NCI-H446 treated with DMSO at 0.1 percent for 48 hours (cell line): Measurements from ENCODE around the gene HSPB1.
"Not testable (repeated sequence)": the region's sequence is repeated elsewhere in the genome, so short reads cannot be mapped to it uniquely, and the experiment has no call there.

Experiments used
- DNase-seq: peaks from one replicate; lab custom pipeline; 2025; lab: John Stamatoyannopoulos, UW

Gene HSPB1

DNA sequence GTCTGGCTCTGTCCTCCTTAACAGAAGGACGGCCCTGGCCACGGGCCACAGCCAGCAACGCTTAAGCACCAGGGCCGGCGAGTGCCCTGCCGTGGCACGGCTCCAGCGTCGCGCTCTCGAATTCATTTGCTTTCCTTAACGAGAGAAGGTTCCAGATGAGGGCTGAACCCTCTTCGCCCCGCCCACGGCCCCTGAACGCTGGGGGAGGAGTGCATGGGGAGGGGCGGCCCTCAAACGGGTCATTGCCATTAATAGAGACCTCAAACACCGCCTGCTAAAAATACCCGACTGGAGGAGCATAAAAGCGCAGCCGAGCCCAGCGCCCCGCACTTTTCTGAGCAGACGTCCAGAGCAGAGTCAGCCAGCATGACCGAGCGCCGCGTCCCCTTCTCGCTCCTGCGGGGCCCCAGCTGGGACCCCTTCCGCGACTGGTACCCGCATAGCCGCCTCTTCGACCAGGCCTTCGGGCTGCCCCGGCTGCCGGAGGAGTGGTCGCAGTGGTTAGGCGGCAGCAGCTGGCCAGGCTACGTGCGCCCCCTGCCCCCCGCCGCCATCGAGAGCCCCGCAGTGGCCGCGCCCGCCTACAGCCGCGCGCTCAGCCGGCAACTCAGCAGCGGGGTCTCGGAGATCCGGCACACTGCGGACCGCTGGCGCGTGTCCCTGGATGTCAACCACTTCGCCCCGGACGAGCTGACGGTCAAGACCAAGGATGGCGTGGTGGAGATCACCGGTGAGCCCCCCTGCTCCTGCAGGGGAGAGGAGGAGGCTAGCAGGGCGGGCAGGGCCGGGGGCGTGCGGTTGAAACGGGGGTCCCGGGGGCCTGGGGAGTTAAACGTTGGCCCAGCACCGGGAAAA lies at the start of gene HSPB1:
Gene HSPB1, plus strand, starts transcription at position 327 of the 855 bp plus-strand sequence. Its CDS starts 40 bp downstream, at position 367.
- DNase-seq, result peak; percentile 82

DNA sequence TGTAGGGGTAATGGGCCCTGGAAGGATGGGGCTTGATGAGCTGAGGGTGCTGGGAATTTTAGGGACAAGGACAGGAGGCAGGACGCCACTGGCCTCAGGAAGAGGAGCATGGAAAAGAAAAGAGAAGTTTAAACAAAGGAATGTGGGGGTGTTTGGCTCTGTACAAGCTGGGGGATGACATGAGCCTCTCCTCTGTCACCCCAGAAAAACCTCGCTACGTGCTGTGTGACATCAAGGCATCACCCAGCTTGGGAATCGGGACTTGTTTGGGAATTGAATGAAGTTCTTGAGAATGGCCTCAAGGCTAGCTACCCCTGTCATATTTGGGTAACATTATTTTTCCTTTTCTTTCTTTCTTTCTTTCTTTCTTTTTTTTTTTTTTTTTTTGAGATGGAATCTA lies 47.7 kb upstream of the HSPB1 start:
- DNase-seq, result no peak

DNA sequence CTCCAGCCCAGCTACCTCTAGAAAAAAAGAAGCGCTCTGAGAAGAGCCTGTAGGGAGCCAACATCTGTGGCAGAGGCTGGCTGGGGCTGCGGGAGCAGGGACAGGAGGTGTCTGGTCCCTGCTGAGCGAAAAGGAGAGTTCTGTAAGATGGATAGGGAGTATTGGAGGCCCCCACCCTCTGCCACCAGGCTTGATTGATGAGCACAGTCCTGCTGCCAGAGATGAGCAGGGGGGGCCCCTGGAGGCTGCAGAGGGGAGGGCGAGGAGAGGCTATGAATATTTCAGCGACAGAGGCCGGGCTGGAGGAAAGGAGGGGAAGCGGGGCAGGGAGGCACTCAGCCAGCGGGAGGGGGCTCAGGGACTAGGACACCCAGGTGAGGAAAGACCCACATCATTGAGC lies 44.5 kb upstream of the HSPB1 start:
- DNase-seq, result no peak

DNA sequence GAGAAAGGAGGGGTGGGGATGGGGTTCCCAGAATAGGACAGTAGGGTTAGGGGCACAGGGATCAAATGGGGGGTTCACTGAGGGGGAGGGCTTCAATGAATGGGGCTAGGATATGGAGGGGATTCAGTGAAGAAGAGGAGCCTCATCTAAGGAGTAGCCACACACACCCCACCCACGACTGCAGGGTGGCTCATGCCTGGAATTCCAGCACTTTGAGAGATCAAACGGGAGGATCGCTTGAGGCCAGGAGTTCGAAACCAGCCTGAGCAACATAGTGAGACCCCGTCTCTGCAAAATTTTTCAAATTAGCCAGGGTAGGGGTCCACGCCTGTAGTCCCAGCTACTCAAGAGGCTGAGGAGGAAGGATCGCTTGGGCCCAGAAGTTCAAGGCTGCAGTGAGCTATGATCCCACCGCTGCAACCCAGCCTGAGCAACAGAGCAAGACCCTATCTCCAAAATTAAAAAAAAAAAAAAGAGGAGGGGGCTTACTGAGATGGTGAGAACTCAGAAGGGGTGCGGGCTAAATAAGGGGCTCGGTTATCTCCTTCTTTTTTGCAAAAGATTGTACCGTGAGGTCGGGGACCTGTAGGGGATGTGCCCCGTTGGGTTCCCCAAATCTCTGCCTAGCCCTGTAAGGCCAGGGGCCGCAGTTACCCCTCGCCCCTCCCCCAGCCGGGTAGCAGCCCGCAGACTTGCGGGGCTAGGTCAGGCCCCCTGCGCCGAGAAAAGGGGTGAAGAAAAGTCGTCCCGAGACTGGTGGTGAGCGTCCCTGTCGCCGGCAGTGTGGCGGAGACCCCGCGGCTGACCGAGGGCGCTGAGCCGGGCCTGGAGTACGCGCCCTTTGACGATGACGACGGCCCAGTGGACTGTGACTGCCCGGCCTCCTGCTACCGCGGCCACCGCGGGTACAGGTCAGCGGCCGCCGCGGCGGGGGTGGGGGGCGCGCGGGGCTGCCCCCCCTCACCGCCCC lies 43.1 kb upstream of the HSPB1 start:
- DNase-seq, result no peak

DNA sequence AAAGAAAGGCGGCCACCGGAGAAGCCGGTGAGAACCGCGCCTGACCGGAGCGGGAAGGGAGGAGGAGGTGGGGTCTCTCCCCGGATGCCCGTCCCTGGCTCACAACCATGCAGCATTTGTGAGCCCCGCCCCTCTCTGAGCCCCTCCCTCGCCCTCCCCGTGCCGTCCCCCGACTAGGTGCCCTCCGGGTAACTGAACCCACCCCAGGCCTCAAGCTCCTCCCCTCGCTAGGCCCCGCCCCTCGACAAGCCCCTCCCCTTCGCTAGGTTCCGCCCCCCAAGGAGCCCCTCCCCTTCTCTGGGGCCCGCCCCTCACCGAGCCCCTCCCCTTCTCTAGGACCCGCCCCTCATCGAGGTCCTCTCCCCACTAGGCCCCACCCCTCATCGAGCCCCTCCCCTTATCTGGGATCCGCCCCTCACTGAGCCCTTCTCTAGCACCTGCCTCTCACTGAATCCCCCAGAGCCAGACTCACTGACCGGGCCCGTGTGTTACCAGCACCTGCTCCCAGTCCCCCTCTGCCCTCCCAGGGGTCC lies 42.2 kb upstream of the HSPB1 start:
- DNase-seq, result no peak

DNA sequence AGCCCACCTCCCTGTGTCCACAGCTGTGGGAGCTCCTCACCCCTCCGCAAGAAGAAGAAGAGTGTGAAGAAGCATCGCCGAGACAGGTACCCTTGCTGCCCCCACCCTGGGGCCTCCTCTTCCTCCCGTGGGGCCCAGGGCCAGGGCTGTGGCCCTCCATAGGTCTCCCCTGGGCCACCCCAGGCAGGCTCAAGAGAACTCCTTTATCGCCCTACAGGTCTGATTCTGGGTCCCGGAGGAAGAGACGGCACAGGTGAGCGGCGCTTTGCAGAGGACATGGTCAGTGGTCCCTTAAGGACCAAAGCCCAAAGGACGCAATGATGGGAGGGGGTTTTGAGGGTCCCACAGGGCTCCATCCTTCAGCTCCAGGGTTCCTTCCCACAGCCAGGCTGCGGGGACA lies 41.1 kb upstream of the HSPB1 start:
- no peak for DNase-seq

DNA sequence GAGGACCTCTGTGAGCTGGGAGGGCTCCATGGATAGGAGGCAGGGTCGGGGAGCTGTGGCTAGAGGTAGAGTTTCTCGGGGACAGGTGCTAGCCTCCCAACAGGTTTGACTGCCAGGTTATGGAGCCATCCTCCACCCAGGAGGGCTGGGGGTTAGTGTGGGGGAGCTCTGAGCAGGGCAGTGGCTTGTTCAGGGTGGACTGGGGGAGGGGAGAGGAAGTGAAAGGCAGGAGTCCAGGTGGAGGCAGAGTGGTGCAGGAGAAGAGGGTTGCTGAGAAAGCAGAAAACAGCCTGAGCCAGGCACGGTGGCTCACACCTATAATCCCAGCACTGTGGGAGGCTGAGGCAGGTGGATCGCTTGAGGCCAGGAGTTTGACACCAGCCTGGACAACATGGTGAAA lies 40.5 kb upstream of the HSPB1 start:
- no peak for DNase-seq

DNA sequence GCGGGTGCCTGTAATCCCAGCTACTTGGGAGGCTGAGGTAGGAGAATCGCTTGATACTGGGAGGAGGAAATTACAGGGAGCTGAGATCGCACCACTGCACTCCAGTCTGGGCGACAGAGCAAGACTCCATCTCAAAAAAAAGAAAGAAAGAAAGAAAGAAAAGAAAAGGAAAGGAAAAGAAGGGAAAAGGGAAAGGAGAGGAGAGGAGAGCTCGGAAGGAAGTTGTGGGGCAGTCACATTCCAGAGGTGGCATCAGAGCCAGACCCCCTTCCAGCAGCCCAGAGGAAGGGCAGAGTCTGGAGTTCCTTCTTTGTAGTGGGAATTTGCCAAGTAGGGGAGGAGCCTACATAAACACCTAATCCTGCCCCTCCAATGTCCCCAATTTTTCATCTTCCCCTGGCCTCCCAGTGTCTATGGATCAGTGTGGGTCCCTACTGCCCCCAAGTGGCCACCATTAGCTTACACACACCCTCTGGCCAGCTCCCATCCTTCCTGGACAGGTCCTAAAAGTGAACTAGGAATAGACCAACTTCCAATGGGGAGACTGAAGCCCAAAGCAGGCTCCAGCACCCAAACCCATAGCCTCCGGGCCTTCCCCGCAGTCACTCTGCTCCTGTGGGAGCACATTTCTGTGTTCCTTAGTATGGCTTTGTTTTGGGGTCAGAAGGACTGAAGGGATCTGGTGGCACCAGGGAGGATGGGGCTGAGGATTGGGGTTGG lies 39.6 kb upstream of the HSPB1 start:
- no peak for DNase-seq

DNA sequence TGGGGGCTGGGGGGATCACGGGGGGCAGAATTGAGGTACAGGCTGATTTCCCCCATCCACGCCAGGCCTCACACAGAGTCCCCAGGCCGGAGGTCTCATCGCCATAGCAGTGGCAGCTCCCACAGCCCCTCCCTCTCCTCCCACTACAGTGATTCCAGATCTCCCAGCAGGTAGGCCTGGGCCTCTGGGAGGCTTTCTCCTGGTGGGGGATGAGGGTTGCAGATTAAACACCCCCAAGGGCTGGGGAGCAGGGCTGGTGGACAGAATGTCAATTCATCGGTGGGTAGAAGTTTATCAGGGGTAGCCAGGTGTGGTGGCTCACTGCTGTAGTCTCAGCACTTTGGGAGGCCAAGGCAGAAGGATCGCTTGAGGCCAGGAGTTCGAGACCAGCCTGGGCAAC lies 37.2 kb upstream of the HSPB1 start:
- no peak for DNase-seq

DNA sequence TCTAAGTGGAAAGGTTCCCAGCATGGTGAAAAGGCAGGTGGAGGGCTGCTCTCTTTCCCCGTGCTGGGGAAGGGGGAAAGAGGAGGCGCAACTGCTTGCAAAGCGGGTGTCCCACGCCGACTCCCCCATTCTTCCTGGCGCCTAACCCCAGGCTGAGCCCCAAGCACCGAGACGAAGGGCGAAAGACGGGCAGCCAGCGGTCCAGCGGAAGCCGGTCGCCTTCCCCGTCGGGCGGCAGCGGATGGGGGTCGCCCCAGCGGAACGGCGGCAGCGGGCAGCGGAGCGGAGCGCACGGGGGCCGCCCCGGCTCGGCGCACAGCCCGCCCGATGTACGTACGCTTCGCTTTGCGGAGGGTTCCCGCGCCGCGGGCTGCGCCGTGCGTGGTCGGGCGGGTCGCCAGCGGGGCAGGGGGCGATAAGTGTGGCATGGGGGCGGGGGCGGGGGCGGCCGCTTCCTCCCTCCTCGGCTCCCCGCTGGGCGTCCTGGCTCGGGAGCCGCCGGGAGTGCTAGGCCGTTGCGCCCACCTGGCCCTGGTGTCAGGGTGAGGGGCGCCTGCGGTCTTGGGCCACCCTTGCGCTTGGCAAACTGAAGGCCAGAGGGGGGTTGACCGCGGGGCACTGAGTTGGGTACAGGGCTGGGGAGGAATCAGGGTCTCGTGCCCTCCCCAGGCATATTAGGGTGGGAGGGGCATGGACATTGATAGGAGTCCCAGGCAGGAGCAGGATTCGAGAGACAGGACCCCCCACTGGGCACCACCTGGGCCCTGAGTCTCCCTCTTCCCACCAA lies 35.2 kb upstream of the HSPB1 start:
- no peak for DNase-seq

DNA sequence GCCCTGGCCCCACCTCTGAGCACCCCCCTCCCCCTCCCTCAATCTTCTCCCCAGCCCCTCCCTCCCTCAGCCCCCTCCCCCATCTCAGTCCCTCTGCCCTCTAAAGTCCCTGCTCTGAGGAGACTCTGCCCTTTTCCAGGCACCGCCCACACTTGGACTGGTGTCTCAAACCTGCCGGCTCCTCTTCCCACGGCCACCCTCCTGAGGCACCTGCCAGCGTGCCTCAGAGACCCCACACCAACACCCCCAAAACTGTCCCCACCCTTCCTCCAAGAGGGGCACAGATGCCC lies 34.6 kb upstream of the HSPB1 start:
- no peak for DNase-seq

DNA sequence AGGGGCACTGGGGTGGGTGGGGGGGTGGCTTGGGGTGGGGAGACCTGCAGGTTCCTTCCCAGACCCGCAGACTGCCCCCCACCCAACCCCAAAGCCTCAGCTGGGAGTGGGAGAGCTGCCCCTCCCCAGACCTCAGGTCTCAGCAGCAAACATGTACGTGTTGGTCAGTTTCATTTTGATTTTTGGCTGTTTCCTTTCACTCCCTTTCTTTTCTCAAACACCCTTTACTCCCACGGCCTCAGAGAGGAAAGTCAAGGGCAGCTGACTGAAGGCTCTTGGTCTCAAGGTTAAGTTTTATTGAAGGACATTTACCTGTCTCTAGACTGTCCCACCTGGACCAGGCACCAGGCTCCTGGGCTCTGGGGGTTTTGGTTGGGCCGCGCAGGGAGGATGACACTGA lies 34.1 kb upstream of the HSPB1 start:
- DNase-seq, result no peak

DNA sequence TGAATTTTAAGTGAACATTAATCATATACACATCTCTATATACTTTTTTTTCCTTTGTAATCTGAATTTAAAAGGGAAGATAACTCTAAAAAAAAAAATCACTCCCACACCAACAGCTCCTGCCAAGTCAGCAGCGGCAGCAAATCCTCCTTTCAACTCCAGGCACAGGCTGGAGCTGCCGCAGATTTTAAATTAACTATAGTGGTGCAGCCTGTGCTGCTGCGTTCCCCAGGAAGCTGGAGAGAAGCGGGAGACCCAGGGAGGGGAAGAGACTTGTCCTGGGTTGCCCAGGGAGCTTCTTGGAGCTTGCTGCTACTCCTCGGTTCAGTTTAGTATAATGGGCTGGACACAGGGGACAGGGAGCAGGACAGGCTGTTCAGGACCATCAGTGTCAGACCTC lies 32.6 kb upstream of the HSPB1 start:
- no peak for DNase-seq

DNA sequence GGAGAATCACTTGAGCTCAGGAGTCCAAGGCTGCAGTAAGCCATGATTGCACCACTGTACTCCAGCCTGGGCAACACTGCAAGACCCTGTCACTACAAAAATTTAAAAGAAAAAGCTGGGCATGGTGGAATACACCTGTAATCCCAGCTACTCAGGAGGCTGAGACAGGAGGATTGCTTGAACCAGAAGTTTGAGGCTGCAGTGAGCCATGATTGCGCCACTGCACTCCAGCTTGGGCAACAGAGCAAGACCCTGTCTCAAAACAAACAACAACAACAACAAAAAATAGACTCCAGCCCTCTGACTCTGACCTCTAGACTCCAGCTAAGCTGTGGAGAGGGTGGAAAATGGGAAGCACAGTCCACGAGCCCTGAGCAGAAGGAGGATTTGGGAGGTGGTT lies 31.1 kb upstream of the HSPB1 start:
- not testable (repeated sequence) for DNase-seq

DNA sequence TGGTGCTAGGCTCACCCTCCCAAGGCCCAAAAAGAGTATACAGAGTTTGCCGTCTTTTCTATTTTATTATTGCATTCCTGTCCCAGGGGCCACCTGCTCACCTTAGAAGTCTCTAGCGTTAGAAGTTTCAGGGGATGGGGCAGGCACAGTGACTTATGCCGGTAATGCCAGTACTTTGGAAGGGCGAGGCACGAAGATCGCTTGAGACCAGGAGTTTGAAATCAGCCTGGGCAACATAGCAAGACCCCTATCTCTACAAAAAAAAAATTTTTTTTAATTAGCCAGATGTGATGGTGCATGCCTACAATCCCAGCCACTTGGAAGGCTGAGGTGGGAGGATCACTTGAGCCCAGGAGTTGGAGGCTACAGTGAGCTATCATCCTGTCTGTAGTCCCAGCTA lies 30.3 kb upstream of the HSPB1 start:
- no peak for DNase-seq

DNA sequence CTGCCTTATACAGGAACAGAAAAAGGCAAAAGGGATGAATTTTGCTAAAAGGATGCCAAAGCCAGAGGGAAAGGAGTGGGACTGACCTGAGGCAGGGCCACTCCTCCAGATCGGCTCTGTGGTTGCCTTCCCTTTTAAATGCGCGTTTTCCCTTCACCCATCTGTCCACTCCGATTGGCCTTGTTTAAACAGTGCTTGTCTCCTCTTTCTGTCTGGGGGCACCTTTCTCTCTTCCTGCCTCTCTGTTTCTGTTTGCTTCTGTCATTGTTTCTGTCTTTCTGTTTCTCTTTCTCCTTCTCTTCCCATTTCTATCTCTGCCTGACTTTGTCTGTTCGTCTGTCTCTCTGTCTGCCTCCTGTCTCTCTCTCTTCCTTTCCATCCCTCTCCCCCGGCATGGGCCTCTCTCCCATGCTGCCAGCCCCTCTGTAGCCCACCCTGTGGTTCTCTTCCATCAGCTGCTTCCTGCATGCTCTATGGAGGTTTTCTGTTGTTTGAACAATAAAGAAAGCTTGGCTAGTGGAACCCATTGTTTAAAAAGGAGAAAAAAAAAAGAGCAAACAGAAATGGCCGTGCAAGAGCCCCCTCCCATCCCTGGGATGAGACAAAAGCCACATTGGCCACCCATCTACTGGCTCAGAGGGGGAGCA lies 29.5 kb upstream of the HSPB1 start:
- no peak for DNase-seq

DNA sequence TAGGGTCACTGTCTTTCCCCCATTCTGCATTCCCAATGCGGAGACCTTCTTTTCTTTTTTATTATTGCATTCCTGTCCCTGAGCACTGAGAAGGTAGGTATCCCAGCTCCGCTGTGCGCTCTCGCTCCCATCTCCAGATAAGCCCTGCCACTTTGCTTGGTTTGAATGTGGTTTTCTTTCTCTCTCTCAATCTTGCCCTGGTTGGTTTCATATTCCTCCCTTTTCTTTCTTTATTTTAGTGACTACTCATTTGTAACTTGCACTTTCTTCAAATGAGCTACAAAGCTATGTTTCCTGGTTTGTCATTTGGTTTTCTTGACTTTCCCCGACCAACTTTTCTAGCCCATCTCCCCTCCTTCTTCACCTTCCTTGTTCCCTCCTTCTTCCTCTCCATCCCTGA lies 29.0 kb upstream of the HSPB1 start:
- no peak for DNase-seq

DNA sequence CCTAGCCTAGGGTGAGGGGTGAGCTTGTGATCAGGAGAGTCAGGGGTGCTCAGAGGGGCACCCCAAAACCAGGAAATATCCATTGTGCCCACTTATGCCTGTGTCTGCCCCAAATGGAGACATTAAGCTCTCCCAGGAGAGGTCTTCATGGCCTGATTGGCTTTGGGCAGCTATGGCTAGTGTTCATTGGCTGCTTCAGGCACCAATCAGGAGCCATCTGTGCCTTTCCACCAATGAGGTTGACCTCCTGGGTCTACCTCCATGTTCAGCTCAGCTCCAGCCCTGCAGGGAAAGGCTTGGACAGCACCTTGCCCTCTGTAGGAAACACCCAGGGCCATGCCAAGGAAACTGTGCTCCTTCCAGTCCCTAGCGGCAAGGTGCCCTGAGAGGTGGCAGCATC lies 23.9 kb upstream of the HSPB1 start:
- no peak for DNase-seq

DNA sequence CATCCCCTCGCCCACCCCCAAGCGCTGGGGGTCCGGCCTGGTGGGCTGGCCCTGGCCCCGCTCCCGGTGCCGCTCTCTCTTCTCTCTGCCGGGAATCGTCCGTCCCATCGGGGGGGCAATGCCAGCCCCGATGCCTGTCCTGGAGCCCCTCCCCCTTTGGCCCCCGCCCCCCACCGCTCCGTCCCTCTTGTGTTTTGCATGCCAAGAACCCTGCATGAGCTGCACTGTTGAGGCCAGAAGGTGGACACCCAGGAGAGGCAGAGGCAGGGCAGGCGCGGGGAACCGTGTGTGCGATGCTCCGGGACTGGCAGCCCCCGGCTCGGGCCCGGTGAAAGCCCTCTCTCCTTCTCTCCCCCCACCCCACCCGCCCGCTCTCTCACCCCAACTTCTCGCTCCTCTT lies 22.1 kb upstream of the HSPB1 start:
- DNase-seq, result no peak

DNA sequence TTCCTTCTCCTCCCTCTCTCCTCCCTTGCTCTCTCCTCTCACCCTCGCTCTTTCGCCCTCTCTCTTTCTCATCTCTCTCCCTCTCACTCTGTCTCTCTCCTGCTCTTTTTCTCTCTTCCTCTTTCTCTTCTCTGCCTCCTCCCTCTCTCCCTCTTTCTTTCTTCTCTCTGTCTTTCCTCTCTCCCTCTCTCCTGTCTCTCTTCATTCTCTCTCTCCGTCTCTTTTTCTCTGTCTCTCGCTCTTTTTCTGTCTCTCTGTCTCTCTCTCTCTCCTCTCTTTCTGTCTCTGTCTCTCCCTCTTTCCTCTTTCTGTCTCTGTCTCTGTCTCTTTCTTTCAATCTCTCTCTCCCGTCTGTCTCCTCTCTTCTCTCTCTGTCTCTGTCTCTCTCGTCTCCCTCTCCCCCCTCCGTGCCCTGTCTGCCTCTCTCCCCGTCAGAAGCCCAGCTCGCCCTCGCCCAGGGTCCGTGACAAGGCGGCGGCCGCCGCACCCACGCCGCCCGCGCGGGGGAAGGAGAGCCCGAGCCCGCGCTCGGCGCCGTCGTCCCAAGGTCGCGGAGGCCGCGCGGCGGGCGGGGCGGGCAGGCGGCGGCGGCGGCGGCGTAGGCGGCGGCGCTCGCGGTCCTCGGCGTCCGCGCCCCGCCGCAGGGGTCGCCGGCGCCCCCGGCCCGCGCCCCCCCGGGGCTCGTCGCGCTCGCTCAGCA lies 21.3 kb upstream of the HSPB1 start:
- DNase-seq, result no peak
